Measurements from ENCODE around the gene MT3.

Gene MT3

DNA sequence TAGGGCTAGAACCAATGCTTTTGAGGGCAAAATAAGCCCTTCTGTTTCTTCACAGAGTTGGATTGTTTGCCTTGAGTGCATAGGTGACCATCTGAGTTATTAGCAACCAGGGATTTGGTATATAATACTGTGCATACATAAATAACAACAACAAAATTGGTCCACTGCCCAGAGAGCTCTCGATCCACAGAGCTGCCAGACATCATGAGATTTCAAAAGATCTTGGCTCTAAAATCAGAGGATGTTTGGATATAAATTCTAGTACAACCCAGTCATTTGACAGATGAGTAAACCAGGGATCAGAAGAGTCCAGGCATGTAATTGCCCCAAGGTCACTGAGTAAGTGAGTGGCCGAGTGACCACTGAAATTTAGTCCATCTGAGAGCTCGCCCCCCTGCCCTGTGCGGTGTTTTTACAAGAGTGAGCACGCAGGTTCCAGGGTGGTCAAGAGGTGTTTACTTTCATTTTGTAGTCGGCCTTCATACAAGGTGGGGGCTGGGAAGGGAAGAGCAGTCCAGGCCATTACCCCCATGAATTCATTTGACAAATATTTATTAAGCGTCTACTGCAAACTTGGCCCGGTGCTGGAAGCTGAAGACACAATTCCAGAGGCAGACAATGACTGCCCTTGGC is 17.3 kb downstream of the MT3 start:
- Histone ChIP-seq H3K27ac (peak overlapping the region; percentile 97), H3K4me3 (ENCODE audit: low read depth, low read length) (peak overlapping the region; percentile 18), H3K36me3 (replicated peaks) (no peaks in the 10 kb centered on the region), H3K27me3 (replicated peaks) (no peaks in the 10 kb centered on the region)
- TF ChIP-seq, protein P1, sequence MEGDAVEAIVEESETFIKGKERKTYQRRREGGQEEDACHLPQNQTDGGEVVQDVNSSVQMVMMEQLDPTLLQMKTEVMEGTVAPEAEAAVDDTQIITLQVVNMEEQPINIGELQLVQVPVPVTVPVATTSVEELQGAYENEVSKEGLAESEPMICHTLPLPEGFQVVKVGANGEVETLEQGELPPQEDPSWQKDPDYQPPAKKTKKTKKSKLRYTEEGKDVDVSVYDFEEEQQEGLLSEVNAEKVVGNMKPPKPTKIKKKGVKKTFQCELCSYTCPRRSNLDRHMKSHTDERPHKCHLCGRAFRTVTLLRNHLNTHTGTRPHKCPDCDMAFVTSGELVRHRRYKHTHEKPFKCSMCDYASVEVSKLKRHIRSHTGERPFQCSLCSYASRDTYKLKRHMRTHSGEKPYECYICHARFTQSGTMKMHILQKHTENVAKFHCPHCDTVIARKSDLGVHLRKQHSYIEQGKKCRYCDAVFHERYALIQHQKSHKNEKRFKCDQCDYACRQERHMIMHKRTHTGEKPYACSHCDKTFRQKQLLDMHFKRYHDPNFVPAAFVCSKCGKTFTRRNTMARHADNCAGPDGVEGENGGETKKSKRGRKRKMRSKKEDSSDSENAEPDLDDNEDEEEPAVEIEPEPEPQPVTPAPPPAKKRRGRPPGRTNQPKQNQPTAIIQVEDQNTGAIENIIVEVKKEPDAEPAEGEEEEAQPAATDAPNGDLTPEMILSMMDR (IDR thresholded peaks at IDR 0.05; ENCODE audit: low read depth, low read length, missing control alignments), result no peak
- in situ Hi-C loops (cut with HindIII; ENCODE audit: low pct_ligation_motif_present, low sequenced_read_pairs), result no loop called here
- peak; percentile 81 for DNase-seq

DNA sequence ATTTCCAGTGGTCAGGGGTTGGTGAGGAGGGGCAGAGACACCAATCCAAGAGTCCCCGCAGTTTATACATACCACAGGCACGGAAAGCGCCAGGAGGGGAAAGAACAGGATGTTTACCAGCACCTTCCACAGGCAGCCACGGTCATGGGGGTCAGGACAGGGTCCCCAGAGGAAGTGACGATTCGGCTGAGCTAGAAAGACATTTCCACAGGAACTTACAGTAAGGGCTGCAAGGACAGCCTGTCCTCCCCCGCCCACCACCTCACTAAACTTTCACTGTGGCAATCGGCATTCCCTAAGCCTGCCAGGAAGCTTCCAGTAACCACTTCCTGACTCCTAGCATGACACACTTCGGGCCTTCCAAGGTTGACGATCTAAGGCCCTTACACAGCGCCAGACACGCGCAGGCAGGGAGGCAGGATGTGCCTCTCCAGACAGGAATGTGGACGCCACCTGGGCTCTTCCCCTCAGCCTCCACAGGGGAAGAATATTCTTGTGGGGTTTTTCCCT is 17.8 kb downstream of the MT3 start:
- peak overlapping the region; percentile 52 for H3K4me3 ChIP-seq (ENCODE audit: low read depth, low read length)
- in situ Hi-C loops (cut with HindIII; ENCODE audit: low pct_ligation_motif_present, low sequenced_read_pairs), result no loop called here
- TF ChIP-seq, protein P1 (IDR thresholded peaks at IDR 0.05; ENCODE audit: low read depth, low read length, missing control alignments), result no peak
- H3K27me3 ChIP-seq (replicated peaks), result no peaks in the 10 kb centered on the region
- no peaks in the 10 kb centered on the region for H3K36me3 ChIP-seq (replicated peaks)
- DNase-seq, result peak; percentile 97
- peak overlapping the region; percentile 97 for H3K27ac ChIP-seq

DNA sequence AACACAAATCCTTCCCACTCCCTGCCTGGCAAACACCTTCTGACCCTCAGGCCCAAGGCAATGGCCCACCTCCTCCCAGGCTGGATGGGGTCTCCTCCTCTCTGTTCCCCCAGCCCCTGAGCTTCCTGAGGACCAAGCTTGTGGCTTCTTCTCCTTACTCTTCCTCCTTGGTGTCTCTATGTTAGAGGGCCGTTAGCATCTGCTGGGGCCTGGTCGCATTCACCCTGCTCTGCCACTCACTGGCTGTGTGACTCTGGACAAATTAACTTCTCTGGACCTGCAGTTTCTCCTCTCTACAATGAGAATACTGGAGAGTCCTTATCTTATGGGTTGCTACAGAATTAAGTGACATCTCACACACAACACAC is 18.3 kb downstream of the MT3 start:
- H3K27me3 ChIP-seq (replicated peaks), result no peaks in the 10 kb centered on the region
- peak overlapping the region; percentile 52 for H3K4me3 ChIP-seq (ENCODE audit: low read depth, low read length)
- H3K27ac ChIP-seq, result peak overlapping the region; percentile 97
- DNase-seq, result no peak
- TF ChIP-seq, protein P1 (IDR thresholded peaks at IDR 0.05; ENCODE audit: low read depth, low read length, missing control alignments), result no peak
- no peaks in the 10 kb centered on the region for H3K36me3 ChIP-seq (replicated peaks)
- in situ Hi-C loops (cut with HindIII; ENCODE audit: low pct_ligation_motif_present, low sequenced_read_pairs), result no loop called here

DNA sequence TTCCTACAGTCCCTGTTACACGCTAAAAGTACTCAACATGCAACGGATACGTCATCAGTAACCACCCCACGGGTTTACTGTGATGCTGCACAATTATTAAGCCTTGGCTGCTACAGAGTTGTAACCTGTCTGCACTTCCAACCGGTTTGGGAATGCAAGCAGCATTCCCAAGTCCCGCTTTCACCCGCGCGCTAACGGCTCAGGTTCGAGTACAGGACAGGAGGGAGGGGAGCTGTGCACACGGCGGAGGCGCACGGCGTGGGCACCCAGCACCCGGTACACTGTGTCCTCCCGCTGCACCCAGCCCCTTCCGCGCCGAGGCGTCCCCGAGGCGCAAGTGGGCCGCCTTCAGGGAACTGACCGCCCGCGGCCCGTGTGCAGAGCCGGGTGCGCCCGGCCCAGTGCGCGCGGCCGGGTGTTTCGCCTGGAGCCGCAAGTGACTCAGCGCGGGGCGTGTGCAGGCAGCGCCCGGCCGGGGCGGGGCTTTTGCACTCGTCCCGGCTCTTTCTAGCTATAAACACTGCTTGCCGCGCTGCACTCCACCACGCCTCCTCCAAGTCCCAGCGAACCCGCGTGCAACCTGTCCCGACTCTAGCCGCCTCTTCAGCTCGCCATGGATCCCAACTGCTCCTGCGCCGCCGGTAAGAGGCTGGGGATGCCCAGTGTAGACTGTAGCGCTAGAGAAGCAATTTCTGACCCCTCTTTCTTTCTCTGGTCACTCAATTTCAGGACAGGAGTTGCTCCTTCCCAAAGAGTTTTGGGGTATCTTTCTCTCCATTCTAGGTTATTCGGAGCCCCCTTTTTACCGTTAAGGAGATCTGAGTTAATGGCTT is 18.9 kb downstream of the MT3 start, which contains the start of gene MT2A:
Gene MT2A, plus strand, starts transcription at position 542 of the 833 bp plus-strand sequence. Its CDS starts 72 bp downstream, at position 614.
- TF ChIP-seq, protein P1 (IDR thresholded peaks at IDR 0.05; ENCODE audit: low read depth, low read length, missing control alignments), result no peak
- H3K27me3 ChIP-seq (replicated peaks), result no peaks in the 10 kb centered on the region
- peak within 1 kb of the TSS; percentile 95 for H3K4me3 ChIP-seq (ENCODE audit: low read depth, low read length)
- in situ Hi-C loops (cut with HindIII; ENCODE audit: low pct_ligation_motif_present, low sequenced_read_pairs), result no loop called here
- peak within 1 kb of the TSS; percentile 97 for H3K27ac ChIP-seq
- peak; percentile 96 for DNase-seq
- H3K36me3 ChIP-seq (replicated peaks), result no peaks in the 10 kb centered on the region

DNA sequence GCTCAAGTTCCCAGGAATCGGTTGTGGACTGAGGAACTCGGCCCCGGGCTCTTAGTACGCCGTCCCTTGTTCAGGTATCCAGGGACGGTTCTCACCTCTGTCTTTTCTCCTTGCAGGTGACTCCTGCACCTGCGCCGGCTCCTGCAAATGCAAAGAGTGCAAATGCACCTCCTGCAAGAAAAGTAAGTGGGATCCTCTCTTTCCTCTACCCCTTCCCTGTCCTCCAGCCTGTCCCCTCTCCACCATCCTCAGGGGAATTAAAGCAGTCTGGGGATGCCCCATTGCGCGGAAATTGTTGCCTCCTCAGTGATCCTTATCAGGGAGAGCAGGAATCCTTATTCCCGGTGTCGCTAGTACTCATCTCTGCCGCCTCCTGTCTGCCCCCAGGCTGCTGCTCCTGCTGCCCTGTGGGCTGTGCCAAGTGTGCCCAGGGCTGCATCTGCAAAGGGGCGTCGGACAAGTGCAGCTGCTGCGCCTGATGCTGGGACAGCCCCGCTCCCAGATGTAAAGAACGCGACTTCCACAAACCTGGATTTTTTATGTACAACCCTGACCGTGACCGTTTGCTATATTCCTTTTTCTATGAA is 19.6 kb downstream of the MT3 start:
- H3K4me3 ChIP-seq (ENCODE audit: low read depth, low read length), result peak overlapping the region; percentile 95
- H3K27ac ChIP-seq, result peak overlapping the region; percentile 97
- in situ Hi-C loops (cut with HindIII; ENCODE audit: low pct_ligation_motif_present, low sequenced_read_pairs), result no loop called here
- no peak for DNase-seq
- no peaks in the 10 kb centered on the region for H3K27me3 ChIP-seq (replicated peaks)
- TF ChIP-seq, protein P1 (IDR thresholded peaks at IDR 0.05; ENCODE audit: low read depth, low read length, missing control alignments), result no peak
- no peaks in the 10 kb centered on the region for H3K36me3 ChIP-seq (replicated peaks)
